HuH-7.5 (cell line): Measurements from ENCODE around the gene EML1.

Experiments used
- DNase-seq: peaks from one replicate; pipeline ENCODE4 v3.0.0; 2011; ENCODE audit warnings: low spot score

The EML1 gene

GRCh38 chr14:99873653-99874052 lies 80.4 kb downstream of the EML1 start:
- no peak for DNase-seq

DNA sequence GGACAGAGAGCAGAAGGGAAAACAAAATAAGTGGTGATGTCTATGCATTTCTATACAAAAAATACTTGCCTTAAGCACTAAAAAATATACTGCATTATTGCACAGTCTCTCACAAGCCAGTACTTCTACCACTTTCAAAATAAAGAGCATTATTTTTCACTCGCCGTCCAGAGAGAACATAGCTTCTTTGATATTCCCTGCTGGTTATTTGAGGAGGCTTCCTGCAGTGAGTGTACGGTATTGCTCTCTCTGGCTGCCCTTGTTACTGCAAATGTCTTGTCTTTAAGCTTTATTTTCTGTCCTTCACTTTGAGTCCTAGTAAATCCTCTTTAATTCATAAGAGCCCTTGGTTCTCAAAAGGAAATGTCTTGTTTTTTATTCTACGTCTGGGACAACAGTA lies 81.1 kb downstream of the EML1 start:
- DNase-seq, result no peak

DNA sequence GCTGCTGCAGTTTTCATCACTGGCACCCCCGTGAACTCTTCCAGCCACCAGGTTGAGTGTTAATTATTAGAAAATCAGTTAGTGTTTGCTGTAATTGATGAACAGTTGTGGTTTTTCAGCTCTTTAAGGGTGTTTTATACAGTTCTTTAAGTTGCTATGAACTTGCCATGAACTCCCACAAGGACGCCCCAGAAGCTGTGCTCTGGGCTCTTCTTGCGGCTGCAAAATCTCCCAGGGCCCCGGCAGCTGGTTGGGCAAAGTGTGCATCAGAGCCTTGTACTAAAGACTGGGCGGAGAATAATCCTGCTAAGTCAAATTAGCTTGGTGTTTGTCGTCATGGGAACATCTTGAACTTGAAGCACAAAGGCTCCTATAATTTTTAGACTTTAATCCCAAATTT lies 82.2 kb downstream of the EML1 start:
- no peak for DNase-seq

DNA sequence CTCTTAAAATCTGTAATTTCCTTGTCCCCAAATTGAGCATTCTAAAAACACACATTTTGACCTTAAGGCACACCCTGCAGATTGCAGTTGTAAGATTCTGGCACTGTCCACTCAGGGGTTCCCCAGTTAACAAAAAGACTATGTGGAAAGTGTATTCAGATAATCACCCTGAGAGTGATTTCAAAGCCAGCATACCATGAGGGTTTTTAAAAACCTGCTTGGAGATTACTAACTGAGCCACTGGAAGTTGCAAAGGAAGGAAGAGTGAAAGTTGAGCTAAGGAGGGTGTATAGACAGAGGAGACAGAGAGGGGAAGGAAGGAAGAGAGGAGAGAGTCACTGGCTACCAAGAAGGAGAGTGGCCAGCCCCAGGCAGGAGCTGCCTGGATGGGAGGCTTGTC lies 82.6 kb downstream of the EML1 start:
- DNase-seq, result no peak

DNA sequence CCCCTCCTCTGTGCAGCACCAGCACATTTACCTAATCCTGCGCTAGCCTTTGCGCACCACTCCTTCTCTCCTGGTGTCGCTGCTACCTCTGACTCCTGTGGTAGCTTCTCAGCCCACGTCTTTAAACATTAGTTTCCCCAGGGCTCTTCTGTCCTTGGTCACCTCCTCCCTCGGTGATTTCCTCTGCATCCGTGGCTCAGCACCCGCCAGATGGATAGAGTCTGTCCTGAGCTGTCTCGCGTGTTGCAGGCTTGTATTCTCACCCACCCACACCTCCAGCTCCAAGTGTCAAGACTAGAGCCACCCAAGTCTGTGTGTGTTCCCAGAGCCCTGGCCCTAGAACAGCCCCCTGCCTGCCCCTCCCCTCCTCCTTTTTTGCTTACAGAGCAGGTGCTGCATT lies 83.2 kb downstream of the EML1 start:
- no peak for DNase-seq

GRCh38 chr14:99878563-99878962 lies 85.3 kb downstream of the EML1 start:
- DNase-seq, result no peak

DNA sequence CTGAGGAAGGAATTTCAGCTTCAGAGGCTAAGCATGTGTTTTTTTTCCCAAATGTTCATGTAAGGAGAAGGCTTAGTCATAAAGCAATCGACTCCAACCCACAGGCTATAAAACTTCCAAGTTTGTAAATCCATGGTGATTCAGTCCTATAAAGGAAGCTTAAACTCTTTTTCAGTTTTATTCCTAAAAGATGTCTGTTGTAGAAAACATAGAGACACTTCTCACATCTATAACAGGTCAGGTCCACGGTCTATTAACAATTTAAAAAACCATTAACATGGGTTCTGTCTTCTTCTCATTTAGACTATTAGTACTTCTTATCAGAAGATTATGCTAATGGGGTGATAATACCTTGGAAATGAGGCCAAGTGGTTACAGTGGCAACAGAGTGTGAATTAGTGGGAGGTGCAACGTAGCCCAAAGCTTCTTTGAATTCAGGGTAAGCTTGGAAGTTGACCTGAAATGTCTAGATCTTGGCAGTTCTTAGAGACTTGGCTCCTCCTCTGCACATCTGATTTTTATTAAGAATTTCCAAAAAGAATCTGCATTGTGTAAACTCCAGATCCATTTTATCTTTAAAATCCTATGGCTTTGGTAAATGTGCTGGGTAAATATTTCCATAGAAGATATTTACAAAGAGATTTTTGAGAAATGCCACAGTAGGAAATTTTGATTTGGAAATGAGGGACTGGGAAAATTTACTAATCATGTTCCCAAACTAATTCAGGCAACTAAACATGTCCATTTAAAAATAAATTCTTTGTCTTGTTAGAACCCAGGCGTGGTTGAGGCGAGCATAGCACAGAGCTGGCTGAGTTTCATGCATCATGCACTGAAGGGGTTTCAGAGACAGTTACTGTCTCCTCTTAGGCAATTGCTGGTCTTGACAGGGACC lies 86.4 kb downstream of the EML1 start:
- no peak for DNase-seq

GRCh38 chr14:99880651-99881420 lies 87.6 kb downstream of the EML1 start:
- no peak for DNase-seq

GRCh38 chr14:99883866-99884650 lies 90.8 kb downstream of the EML1 start:
- no peak for DNase-seq

DNA sequence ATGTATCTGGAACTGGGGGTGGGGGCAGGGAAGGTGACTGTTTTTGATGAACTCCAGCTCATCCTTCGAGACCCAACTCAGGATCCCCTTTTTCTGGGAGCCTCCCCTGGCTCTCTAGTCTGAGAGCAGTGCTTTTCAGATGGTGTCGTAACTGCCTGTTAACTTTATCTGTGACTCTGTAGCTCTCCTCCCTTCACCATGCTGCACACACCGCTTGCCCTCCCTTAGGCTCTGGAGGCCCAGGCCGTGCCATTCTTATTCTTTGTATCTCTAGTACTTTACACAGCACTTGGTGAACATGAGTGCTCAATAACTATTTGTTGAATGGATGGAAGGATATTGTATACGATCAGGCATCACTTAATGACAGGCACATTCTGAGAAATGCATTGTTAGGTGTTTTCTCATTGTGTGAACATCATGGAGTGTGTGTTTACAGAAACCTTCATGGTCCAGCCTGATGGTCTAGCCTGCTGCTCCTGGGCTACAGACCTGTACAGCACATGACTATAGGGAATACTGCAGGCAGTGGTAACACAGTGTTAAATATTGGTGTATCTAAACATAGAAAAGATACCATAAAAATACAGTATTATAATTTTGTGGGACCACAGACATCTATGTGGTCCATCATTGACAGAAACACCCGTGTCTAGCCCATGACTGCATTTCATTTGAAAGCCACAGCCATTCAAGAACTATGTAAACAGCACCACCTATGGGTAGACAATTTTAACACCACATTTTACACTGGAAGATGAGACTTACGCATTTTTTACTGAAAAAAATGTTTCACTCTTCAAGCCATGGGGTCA lies 91.8 kb downstream of the EML1 start:
- DNase-seq, result peak; percentile 44

DNA sequence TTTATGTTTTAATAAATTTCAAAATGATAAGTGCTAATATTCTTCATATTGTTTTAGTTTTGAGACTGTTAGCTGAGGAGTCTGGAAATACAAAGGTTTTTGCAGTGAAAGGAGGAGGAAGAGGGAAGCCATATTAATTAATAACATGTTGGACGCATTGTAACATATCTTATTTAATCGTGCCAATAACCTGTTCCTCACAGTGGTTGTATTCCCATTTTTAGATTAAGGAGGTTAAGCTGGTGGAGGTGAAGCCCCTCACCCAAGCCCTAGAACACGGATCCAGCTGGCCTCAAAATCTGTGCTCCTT lies 92.4 kb downstream of the EML1 start:
- DNase-seq, result no peak

- no peak for DNase-seq
These were observed 94.2 kb downstream of the EML1 start for GRCh38 chr14:99887407-99887806.

DNA sequence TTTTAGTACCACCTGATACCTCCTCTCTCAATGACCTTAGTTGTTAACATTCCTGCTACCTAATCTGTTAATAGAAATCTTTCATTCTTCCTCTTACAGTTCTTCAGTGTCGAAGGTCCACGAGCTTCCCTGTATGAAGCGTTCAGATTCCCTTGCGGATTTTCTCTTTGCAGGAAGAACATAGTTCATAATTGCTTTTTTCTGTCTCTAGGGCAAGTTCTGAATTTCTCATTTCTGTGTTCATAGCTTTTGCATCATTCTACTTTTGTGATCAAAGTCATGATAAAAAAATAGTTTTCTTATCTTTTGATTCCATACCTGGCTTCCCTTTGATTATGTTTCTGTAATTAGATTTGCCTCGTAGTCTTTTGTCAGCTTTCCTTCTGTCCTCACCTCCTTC lies 94.9 kb downstream of the EML1 start:
- no peak for DNase-seq

GRCh38 chr14:99889268-99889667 lies 96.1 kb downstream of the EML1 start:
- DNase-seq, result no peak

DNA sequence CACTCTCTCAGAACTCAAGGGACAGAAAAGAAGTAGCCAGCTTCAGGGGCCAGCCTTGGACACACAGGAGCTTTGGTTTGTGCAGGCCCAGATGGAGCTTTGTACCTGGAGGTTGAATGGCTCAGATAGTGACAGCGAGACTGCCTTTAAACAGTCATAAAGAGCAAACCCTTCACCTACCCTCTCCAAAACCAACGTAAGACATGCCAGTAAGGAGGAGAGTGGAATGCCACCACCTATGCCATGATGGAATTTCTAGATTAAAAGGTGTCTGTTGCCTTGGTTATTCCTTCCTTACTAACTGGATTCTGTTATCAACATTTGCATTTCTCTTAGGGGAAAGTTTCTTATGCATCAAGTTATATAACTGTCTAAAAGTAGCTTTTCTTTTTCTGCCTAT lies 98.1 kb downstream of the EML1 start:
- DNase-seq, result no peak

DNA sequence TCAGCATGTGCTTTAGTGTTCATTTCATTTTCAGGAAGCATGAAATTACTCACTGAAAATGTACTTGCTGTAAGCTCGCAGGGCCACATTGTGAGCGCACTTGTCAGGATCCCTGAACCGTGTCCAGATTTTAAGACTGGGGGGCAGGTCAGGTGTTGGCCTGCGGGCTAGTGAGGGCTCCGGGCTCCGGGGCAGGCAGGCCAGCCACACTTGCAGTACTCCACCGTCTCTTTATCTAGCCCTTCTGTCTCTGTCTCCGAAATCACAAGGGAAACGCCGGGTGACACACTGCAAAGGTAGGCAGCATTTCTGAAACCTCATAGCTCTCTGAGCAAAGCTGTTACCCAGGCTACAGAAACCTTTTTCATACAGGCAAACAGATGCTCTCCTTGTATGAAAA lies 98.7 kb downstream of the EML1 start:
- no peak for DNase-seq

- no peak for DNase-seq
These were observed 99.2 kb downstream of the EML1 start for GRCh38 chr14:99892406-99892805.

- no peak for DNase-seq
These were observed 103.1 kb downstream of the EML1 start for GRCh38 chr14:99896361-99896760.

GRCh38 chr14:99899578-99900178 lies 106.5 kb downstream of the EML1 start:
- DNase-seq, result no peak

DNA sequence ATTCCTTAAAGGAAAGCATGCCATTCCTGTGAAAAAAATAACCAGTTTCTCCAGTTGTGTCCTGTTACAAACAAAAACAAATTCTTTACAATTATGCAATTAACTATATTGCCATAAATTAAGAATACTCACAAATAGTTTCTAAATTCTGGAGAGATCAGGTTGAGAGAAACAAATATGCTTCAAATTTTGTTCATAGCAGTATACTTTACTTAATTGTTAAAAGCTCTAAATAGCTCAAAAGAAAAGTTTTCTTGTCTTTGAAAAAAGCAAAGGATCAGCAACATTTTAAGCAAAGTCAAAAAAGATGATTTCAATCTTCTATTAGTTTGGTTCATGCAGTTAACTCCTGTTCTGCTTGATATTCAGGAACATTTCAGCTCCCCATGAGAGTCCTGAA lies 109.7 kb downstream of the EML1 start:
- DNase-seq, result no peak

GRCh38 chr14:99904506-99904905 lies 111.3 kb downstream of the EML1 start:
- DNase-seq, result no peak

- DNase-seq, result no peak
These were observed 111.9 kb downstream of the EML1 start for GRCh38 chr14:99905121-99905520.
